Mammary epithelial cell (primary cell): Measurements from ENCODE around the gene GPR137B.

Experiments used
- EZH2 ChIP-seq: IDR thresholded peaks from 2 replicates; pipeline ENCODE4 v1.6.1; 2012; ENCODE audit warnings: low read length, inconsistent platforms, borderline replicate concordance
- TF ChIP-seq, protein P1 (sequence below), 2 donors: IDR thresholded peaks in 1 of 2; conservative IDR thresholded peaks in 1 of 2; 2 replicates each; pipeline ENCODE4 v1.5.1; 2011 to 2012; ENCODE audit warnings: inconsistent platforms in 2 of 2, low read length in 2 of 2, mild to moderate bottlenecking in 2 of 2, control low read depth in 1 of 2, low read depth in 1 of 2; ENCODE audit not compliant: insufficient read depth in 1 of 2; ENCODE audit errors: extremely low read depth in 1 of 2

DNA sequence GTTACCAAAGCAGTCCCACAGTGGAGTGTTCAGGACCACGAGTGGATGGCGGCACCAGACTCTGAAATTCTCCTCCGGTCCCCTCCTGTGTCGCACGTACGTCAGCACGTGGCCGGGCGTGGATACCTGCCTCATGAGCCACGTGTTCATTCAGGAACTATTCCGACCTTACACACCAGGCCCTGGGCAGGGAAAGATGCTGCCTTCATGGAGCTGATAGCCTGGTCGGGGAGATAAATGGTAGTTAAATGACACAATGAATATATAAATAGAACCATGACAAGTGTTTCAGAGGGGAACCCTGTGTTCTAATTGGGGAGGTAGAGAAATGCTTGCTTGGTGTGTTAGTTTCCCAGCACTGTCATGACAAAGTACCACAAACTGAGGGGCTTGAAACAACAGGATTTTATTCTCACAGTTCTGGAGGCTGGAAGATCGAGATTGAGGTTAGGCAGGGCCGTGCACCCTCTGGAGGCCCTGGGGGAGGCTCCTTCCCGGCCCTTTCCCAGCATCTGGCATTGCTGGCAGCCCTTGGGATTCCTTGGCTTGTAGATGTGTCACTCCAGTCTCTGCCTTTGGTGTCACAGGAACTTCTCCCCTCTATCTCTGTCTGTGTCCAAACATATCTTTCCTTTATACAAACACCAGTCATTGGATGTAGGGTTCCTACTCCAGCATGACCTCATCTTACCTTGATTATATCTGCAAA is 28.9 kb upstream of the GPR137B start:
- no peak for TF ChIP-seq EZH2
- TF ChIP-seq, protein P1, sequence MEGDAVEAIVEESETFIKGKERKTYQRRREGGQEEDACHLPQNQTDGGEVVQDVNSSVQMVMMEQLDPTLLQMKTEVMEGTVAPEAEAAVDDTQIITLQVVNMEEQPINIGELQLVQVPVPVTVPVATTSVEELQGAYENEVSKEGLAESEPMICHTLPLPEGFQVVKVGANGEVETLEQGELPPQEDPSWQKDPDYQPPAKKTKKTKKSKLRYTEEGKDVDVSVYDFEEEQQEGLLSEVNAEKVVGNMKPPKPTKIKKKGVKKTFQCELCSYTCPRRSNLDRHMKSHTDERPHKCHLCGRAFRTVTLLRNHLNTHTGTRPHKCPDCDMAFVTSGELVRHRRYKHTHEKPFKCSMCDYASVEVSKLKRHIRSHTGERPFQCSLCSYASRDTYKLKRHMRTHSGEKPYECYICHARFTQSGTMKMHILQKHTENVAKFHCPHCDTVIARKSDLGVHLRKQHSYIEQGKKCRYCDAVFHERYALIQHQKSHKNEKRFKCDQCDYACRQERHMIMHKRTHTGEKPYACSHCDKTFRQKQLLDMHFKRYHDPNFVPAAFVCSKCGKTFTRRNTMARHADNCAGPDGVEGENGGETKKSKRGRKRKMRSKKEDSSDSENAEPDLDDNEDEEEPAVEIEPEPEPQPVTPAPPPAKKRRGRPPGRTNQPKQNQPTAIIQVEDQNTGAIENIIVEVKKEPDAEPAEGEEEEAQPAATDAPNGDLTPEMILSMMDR (conservative IDR thresholded peaks at IDR 0.05 in 1 of 2, IDR thresholded peaks at IDR 0.05 in 1 of 2; ENCODE audit: extremely low read depth in 1 of 2, insufficient read depth in 1 of 2, low read depth in 1 of 2, low read length in 2 of 2), result no peak
